SH-SY5Y (cell line): ENCODE results near the gene ZP4.

Source experiments
- GATA2 ChIP-seq: IDR thresholded peaks from 2 replicates; pipeline ENCODE4 v1.6.1; 2011; ENCODE audit warnings: mild to moderate bottlenecking, low read depth, low read length
- GATA3 ChIP-seq: IDR thresholded peaks from 2 replicates; pipeline ENCODE4 v1.6.1; 2011; ENCODE audit warnings: low read depth, mild to moderate bottlenecking, low read length, moderate library complexity

GRCh38 chr1:237894131-237894530, 3.4 kb upstream of the ZP4 start:
- TF ChIP-seq GATA3 (no peak), GATA2 (no peak)
